Psoas muscle (tissue), 8 donors: ENCODE data around the gene NUF2. TPM values are rescaled to one million over a fixed set of nuclear protein-coding genes. Genes with fewer than 3 reads are reported as not detected.

ENCODE experiments used
- ATAC-seq, 4 donors: fragments of 200-7000 bp; cut with Tn5 transposase; one replicate each; pipeline ENCODE4 v1.9.1; 2020; ENCODE audit warnings: moderate library complexity in 3 of 4, mild to moderate bottlenecking in 2 of 4
- DNase-seq, 2 donors: peaks; one replicate each; pipeline ENCODE4 v3.0.0-alpha.2; 2020
- H3K27ac ChIP-seq: fragments of 200-600 bp; one replicate; pipeline ENCODE4 v1.8.0; 2022
- H3K27me3 ChIP-seq, 3 donors: fragments of 200-600 bp in 1 of 3; one replicate each; pipeline versions ENCODE4 v1.6.1 to v1.8.0; 2013 to 2022; ENCODE audit warnings: low read length in 2 of 3, mild to moderate bottlenecking in 2 of 3, moderate library complexity in 1 of 3; ENCODE audit not compliant: insufficient read depth in 3 of 3
- H3K36me3 ChIP-seq, 2 donors: fragments of 200-600 bp in 1 of 2; one replicate each; pipeline versions ENCODE4 v1.6.1 to v1.8.0; 2013 to 2022; ENCODE audit warnings: low read depth in 1 of 2, mild to moderate bottlenecking in 1 of 2, moderate library complexity in 1 of 2; ENCODE audit not compliant: insufficient read depth in 1 of 2
- H3K4me1 ChIP-seq: fragments of 200-600 bp; one replicate; pipeline ENCODE4 v1.8.0; 2022
- H3K4me3 ChIP-seq: fragments of 200-600 bp; one replicate; pipeline ENCODE4 v1.8.0; 2022; ENCODE audit warnings: mild to moderate bottlenecking
- H3K9me3 ChIP-seq: fragments of 200-600 bp; one replicate; pipeline ENCODE4 v1.8.0; 2022
- CTCF ChIP-seq: fragments of 200-600 bp; IDR thresholded peaks from one replicate; pipeline ENCODE4 v1.8.0; 2022; ENCODE audit warnings: antibody characterized with exemption
- WGBS, 3 donors: extraction: QIAGEN DNeasy Blood & Tissue Kit; methylation state at CpG; one replicate each; pipeline versions ENCODE4 v1.1.6 to v1.1.7; 2013; 5-methylcytosine and 5-hydroxymethylcytosine counted together
- intact Hi-C, 2 donors: fragments of 100-400 bp; cut with DNase I; formaldehyde crosslinking; loops; one replicate each; pipeline versions ENCODE4 v1.11.0 to v1.14.2; 2022
- polyA plus RNA-seq, 3 donors: library from polyadenylated mRNA; stranded (reverse); fragments of 200-250 nt; gene quantifications; one replicate each; pipeline ENCODE4 v1.2.3, GENCODE V29; 2013
- total RNA-seq, 4 donors: library from RNA; stranded (reverse); fragmentation: NEBNext Ultra II Directional in 2 of 4; extraction: Animal tissue kit (Norgen Biotek cat#: 25700) in 2 of 4; gene quantifications; one replicate each; pipeline versions ENCODE4 v1.2.1 to v1.2.4, GENCODE V29; 2021 to 2023
- donor health status: healthy with polysubstance abuse.
- donor health status: DM: no; HTN: no; CAD: no; lungs with moderate emphysema.
- donor health status: Bipolar disorder and iron deficiency.
- donor health status: healthy.
- donor health status: DM: yes; HTN: yes; CAD: no.
- donor health status: DM: no; HTN: no; CAD: no.
- donor health status: DM: no; HTN: no; CAD: no.
- donor health status: DM: yes; HTN: yes; CAD: no.

NUF2 gene
- total and polyA plus RNA-seq, 7 donors = 0.15 to 0.48 (median 0.27) TPM; not detected in 1

- no peaks in the 10 kb centered on the region for H3K36me3 ChIP-seq
- no peaks in the 10 kb centered on the region for H3K9me3 ChIP-seq
- H3K4me3 ChIP-seq = no peak overlapping the region
- DNase-seq (no peak), ATAC-seq (no peak)
- H3K4me1 ChIP-seq = no peaks in the 10 kb centered on the region
- no peaks in the 10 kb centered on the region for H3K27me3 ChIP-seq
- no peak overlapping the region for H3K27ac ChIP-seq
- intact Hi-C loops = no loop called here
- no peak for TF ChIP-seq CTCF
Measured at GRCh38 chr1:163387146-163387545, 65.4 kb downstream of the NUF2 start.

GRCh38 chr1:163388970-163389369 is 67.2 kb downstream of the NUF2 start:
- intact Hi-C loops = no loop called here
- Histone ChIP-seq H3K9me3 (no peaks in the 10 kb centered on the region), H3K36me3 (no peaks in the 10 kb centered on the region), H3K27me3 (no peaks in the 10 kb centered on the region), H3K27ac (no peak overlapping the region), H3K4me1 (no peaks in the 10 kb centered on the region), H3K4me3 (no peak overlapping the region)
- ATAC-seq = no peak
- no peak for DNase-seq
- TF ChIP-seq CTCF = no peak
- 82 to 88% (median 86%) methylated on average over 4 of the region's 4 CpGs for WGBS, 3 donors

GRCh38 chr1:163395790-163396189 is 74.0 kb downstream of the NUF2 start:
- no peak overlapping the region for H3K27ac ChIP-seq
- no peak overlapping the region for H3K4me3 ChIP-seq
- H3K4me1 ChIP-seq = no peaks in the 10 kb centered on the region
- no peak for TF ChIP-seq CTCF
- H3K9me3 ChIP-seq = no peaks in the 10 kb centered on the region
- DNase-seq (no peak), ATAC-seq (no peak)
- H3K27me3 ChIP-seq = no peaks in the 10 kb centered on the region
- H3K36me3 ChIP-seq = no peaks in the 10 kb centered on the region
- intact Hi-C loops = no loop called here

- 55 to 62% (median 62%) methylated on average over 4 of the region's 4 CpGs for WGBS, 3 donors
- H3K27me3 ChIP-seq = peaks cover 0 to 3% (median 0%) of the 10 kb centered on the region in 3 donors
- no peak overlapping the region for H3K4me3 ChIP-seq
- no peak for ATAC-seq
- no peak for DNase-seq
- TF ChIP-seq CTCF = no peak
- H3K27ac ChIP-seq = no peak overlapping the region
- intact Hi-C loops = no loop called here
- H3K4me1 ChIP-seq = no peaks in the 10 kb centered on the region
- no peaks in the 10 kb centered on the region for H3K9me3 ChIP-seq
- no peaks in the 10 kb centered on the region for H3K36me3 ChIP-seq
Measured at GRCh38 chr1:163397451-163398200, 75.9 kb downstream of the NUF2 start.

- no peaks in the 10 kb centered on the region for H3K4me1 ChIP-seq
- peaks cover 0 to 3% (median 0%) of the 10 kb centered on the region in 3 donors for H3K27me3 ChIP-seq
- DNase-seq (no peak), ATAC-seq (no peak)
- intact Hi-C loops = no loop called here
- no peaks in the 10 kb centered on the region for H3K36me3 ChIP-seq
- 76 to 88% (median 83%) methylated on average over 5 of the region's 5 CpGs for WGBS, 3 donors
- TF ChIP-seq CTCF = no peak
- H3K9me3 ChIP-seq = no peaks in the 10 kb centered on the region
- H3K4me3 ChIP-seq = no peak overlapping the region
- no peak overlapping the region for H3K27ac ChIP-seq
Measured at GRCh38 chr1:163399001-163399400, 77.2 kb downstream of the NUF2 start.
